Breast epithelium (tissue), 3 donors: ENCODE results near the gene FYB1.

Experiments
- POLR2A ChIP-seq: fragments of 450-650 bp; IDR thresholded peaks from one replicate; pipeline ENCODE4 v1.6.1; 2016; ENCODE audit warnings: antibody characterized with exemption, mild to moderate bottlenecking, moderate library complexity
- POLR2AphosphoS5 ChIP-seq, 3 donors: sonication (generic); formaldehyde crosslinking; IDR thresholded peaks; one replicate each; pipeline ENCODE4 v1.6.1; 2017; ENCODE audit warnings: antibody characterized with exemption in 3 of 3
- TF ChIP-seq, protein P1 (sequence below), 3 donors: fragments of 450-650 bp; IDR thresholded peaks; one replicate each; pipeline ENCODE4 v1.5.1; 2016 to 2017; ENCODE audit warnings: antibody characterized with exemption in 3 of 3, mild to moderate bottlenecking in 3 of 3, moderate library complexity in 3 of 3

DNA sequence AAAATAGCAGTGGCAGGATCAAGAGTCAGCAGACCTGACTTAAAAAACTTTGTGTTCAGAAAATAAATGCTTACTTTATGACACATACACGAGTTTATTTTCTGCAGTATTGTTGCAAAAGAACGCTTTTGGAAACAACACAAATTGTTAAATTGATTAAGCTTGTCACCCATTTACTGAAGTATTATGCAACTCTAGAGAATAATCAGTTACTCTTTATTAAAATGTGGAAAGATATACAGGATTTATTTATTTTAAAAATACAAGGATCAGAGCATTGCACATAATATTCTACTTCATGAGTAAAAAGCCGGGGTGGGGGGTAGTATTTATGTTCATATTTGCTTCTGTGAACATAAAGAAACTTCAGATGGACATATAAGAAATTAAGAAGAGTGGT is 20.0 kb downstream of the FYB1 start:
- TF ChIP-seq POLR2AphosphoS5 (IDR thresholded peaks at IDR 0.05) (no peak), POLR2A (no peak)
- TF ChIP-seq, protein P1, sequence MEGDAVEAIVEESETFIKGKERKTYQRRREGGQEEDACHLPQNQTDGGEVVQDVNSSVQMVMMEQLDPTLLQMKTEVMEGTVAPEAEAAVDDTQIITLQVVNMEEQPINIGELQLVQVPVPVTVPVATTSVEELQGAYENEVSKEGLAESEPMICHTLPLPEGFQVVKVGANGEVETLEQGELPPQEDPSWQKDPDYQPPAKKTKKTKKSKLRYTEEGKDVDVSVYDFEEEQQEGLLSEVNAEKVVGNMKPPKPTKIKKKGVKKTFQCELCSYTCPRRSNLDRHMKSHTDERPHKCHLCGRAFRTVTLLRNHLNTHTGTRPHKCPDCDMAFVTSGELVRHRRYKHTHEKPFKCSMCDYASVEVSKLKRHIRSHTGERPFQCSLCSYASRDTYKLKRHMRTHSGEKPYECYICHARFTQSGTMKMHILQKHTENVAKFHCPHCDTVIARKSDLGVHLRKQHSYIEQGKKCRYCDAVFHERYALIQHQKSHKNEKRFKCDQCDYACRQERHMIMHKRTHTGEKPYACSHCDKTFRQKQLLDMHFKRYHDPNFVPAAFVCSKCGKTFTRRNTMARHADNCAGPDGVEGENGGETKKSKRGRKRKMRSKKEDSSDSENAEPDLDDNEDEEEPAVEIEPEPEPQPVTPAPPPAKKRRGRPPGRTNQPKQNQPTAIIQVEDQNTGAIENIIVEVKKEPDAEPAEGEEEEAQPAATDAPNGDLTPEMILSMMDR (IDR thresholded peaks at IDR 0.05), result no peak
